HEK293 (cell line): ENCODE results near the gene HARBI1.

ENCODE experiments used
- GLIS2 ChIP-seq: fragments of 450-650 bp; formaldehyde crosslinking; IDR thresholded peaks from 2 replicates; pipeline ENCODE4 v1.5.1; 2016; ENCODE audit warnings: missing biosample characterization, missing genetic modification characterization
- HOXD13 ChIP-seq: sonication (generic); formaldehyde crosslinking; IDR thresholded peaks from 2 replicates; pipeline ENCODE4 v1.8.0; 2022; ENCODE audit warnings: missing genetic modification reagents, borderline replicate concordance
- SCRT1 ChIP-seq: fragments of 450-650 bp; formaldehyde crosslinking; IDR thresholded peaks from 2 replicates; pipeline ENCODE4 v1.5.1; 2016; ENCODE audit warnings: missing biosample characterization, missing genetic modification characterization, borderline replicate concordance
- TSHZ1 ChIP-seq: fragments of 450-650 bp; formaldehyde crosslinking; IDR thresholded peaks from 2 replicates; pipeline ENCODE4 v1.5.1; 2016; ENCODE audit warnings: missing biosample characterization, missing genetic modification characterization, borderline replicate concordance
- YY1 ChIP-seq: fragments of 450-650 bp; formaldehyde crosslinking; IDR thresholded peaks from 2 replicates; pipeline ENCODE4 v1.5.1; 2018; ENCODE audit warnings: missing biosample characterization, missing genetic modification characterization
- ZBTB26 ChIP-seq: fragments of 450-650 bp; formaldehyde crosslinking; optimal IDR thresholded peaks from 2 replicates; pipeline ENCODE3; 2016; ENCODE audit warnings: missing biosample characterization, mild to moderate bottlenecking, missing genetic modification characterization
- ZEB2 ChIP-seq: fragments of 450-650 bp; formaldehyde crosslinking; IDR thresholded peaks from 2 replicates; pipeline ENCODE4 v1.5.1; 2016; ENCODE audit warnings: missing biosample characterization, missing genetic modification characterization
- ZFP3 ChIP-seq: fragments of 450-650 bp; formaldehyde crosslinking; IDR thresholded peaks from 2 replicates; pipeline ENCODE4 v1.5.1; 2016; ENCODE audit warnings: low read depth, missing biosample characterization, missing genetic modification characterization
- ZFP69B ChIP-seq: fragments of 450-650 bp; formaldehyde crosslinking; IDR thresholded peaks from 2 replicates; pipeline ENCODE4 v1.5.1; 2016; ENCODE audit warnings: missing biosample characterization, missing genetic modification characterization
- ZNF175 ChIP-seq: fragments of 450-650 bp; formaldehyde crosslinking; IDR thresholded peaks from 2 replicates; pipeline ENCODE4 v1.5.1; 2016; ENCODE audit warnings: missing biosample characterization, missing genetic modification characterization
- ZNF19 ChIP-seq: fragments of 450-650 bp; formaldehyde crosslinking; IDR thresholded peaks from 2 replicates; pipeline ENCODE4; 2016; ENCODE audit warnings: missing biosample characterization, missing genetic modification characterization, low read depth
- ZNF2 ChIP-seq: fragments of 450-650 bp; formaldehyde crosslinking; IDR thresholded peaks from 2 replicates; pipeline ENCODE4 v1.5.1; 2016; ENCODE audit warnings: missing biosample characterization, missing genetic modification characterization
- ZNF202 ChIP-seq: fragments of 450-650 bp; formaldehyde crosslinking; IDR thresholded peaks from 2 replicates; pipeline ENCODE4 v1.5.1; 2016; ENCODE audit warnings: missing biosample characterization, missing genetic modification characterization, borderline replicate concordance
- ZNF24 ChIP-seq: fragments of 450-650 bp; formaldehyde crosslinking; IDR thresholded peaks from 2 replicates; pipeline ENCODE4 v1.5.1; 2016; ENCODE audit warnings: missing biosample characterization, missing genetic modification characterization
- ZNF280C ChIP-seq: fragments of 450-650 bp; formaldehyde crosslinking; IDR thresholded peaks from 2 replicates; pipeline ENCODE4 v1.5.1; 2016; ENCODE audit warnings: missing biosample characterization, missing genetic modification characterization
- ZNF324 ChIP-seq: fragments of 450-650 bp; formaldehyde crosslinking; IDR thresholded peaks from 2 replicates; pipeline ENCODE4 v1.5.1; 2016; ENCODE audit warnings: missing biosample characterization, missing genetic modification characterization
- ZNF341 ChIP-seq: fragments of 450-650 bp; formaldehyde crosslinking; IDR thresholded peaks from 2 replicates; pipeline ENCODE4; 2016; ENCODE audit warnings: low read depth, missing biosample characterization, missing genetic modification characterization
- ZNF391 ChIP-seq: fragments of 450-650 bp; formaldehyde crosslinking; IDR thresholded peaks from 2 replicates; pipeline ENCODE4 v1.5.1; 2016; ENCODE audit warnings: low read depth, missing biosample characterization, missing genetic modification characterization, borderline replicate concordance
- ZNF398 ChIP-seq: fragments of 450-650 bp; formaldehyde crosslinking; IDR thresholded peaks from 2 replicates; pipeline ENCODE4 v1.5.1; 2017; ENCODE audit warnings: missing biosample characterization, missing genetic modification characterization
- ZNF404 ChIP-seq: fragments of 450-650 bp; formaldehyde crosslinking; IDR thresholded peaks from 2 replicates; pipeline ENCODE4 v1.5.1; 2017; ENCODE audit warnings: missing biosample characterization, missing genetic modification characterization
- ZNF426 ChIP-seq: fragments of 450-650 bp; formaldehyde crosslinking; IDR thresholded peaks from 2 replicates; pipeline ENCODE4 v1.5.1; 2017; ENCODE audit warnings: missing biosample characterization, missing genetic modification characterization, mild to moderate bottlenecking, inconsistent platforms, moderate library complexity
- ZNF585B ChIP-seq: fragments of 450-650 bp; formaldehyde crosslinking; IDR thresholded peaks from 2 replicates; pipeline ENCODE4 v1.5.1; 2016; ENCODE audit warnings: missing biosample characterization, missing genetic modification characterization
- ZNF623 ChIP-seq: fragments of 450-650 bp; formaldehyde crosslinking; IDR thresholded peaks from 2 replicates; pipeline ENCODE4 v1.5.1; 2016; ENCODE audit warnings: missing biosample characterization, missing genetic modification characterization
- ZNF677 ChIP-seq: fragments of 450-650 bp; IDR thresholded peaks from 2 replicates; pipeline ENCODE4 v1.5.0; 2018; ENCODE audit warnings: missing biosample characterization, mild to moderate bottlenecking, missing genetic modification characterization, moderate library complexity
- ZNF704 ChIP-seq: fragments of 450-650 bp; formaldehyde crosslinking; IDR thresholded peaks from 2 replicates; pipeline ENCODE4 v1.5.1; 2016; ENCODE audit warnings: missing biosample characterization, missing genetic modification characterization
- ZNF747 ChIP-seq: fragments of 450-650 bp; formaldehyde crosslinking; IDR thresholded peaks from 2 replicates; pipeline ENCODE4 v1.5.1; 2016; ENCODE audit warnings: missing biosample characterization, missing genetic modification characterization
- ZNF785 ChIP-seq: fragments of 450-650 bp; formaldehyde crosslinking; IDR thresholded peaks from 2 replicates; pipeline ENCODE4 v1.5.1; 2016; ENCODE audit warnings: missing biosample characterization, missing genetic modification characterization
- TF ChIP-seq, protein P1 (sequence below): IDR thresholded peaks from 2 replicates; pipeline ENCODE4 v1.6.1; 2011; ENCODE audit warnings: mild to moderate bottlenecking, low read depth, low read length, borderline replicate concordance

The HARBI1 gene

DNA sequence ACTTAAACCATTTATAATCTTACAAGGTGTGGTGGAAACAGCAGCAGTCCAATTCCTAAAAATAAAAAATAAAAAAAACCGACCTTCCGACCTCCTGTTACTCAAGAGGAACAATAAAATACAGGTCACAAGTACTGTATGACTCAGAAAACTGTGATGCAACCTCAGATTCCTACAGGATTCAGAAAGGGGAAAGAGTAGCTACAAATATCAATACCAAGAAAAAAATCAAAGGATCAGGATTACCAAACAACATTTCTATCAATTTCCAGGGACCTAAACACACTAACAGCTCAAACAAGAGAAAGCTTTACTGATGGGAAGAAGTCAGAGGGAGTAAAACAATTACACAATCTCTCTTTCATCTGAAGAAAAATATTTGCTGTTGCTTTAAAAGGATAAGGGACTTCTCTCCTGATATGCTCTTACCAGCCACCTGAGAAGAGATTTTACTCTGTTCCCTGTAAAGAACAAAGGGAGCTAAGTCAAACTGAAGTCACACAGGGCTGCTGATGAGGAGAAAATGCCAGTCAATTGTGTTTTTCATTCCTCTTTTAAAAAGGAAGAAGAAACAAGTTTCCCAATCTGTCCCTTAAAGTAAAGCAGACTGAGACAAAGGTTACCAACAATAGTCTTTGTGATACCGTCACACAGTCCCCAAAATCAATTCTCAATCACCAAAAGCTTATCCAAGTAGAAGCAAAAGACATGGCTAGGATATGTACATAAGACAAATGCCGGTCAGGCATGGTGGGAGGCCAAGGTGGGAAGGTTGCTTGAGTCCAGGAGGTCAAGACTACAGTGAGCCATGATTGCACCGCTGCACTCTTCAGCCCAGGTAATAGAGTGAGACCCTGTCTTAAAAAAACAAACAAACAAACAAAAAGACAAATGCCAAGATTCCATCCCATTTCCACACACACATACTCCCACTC lies 62.5 kb downstream of the HARBI1 start (continued):
- no peak for TF ChIP-seq ZNF704 (tag by site-specific recombination)
- TF ChIP-seq ZNF398 (tag by site-specific recombination) = no peak
- peak; percentile 64 for TF ChIP-seq ZNF24
- no peak for TF ChIP-seq ZFP69B
- TF ChIP-seq ZNF623 = no peak
- no peak for TF ChIP-seq GLIS2 (tag by site-specific recombination)
- TF ChIP-seq HOXD13 (CRISPR knock-in tag) = no peak
- TF ChIP-seq ZNF585B (tag by site-specific recombination) = no peak
- no peak for TF ChIP-seq ZFP3 (tag by site-specific recombination)
- TF ChIP-seq ZNF19 (tag by site-specific recombination) = no peak
- no peak for TF ChIP-seq ZNF391 (tag by site-specific recombination)
- no peak for TF ChIP-seq YY1 (tag by site-specific recombination)
- peak; percentile 47; the same call in 1 of the 2 replicates for TF ChIP-seq ZNF324 (tag by site-specific recombination)
- TF ChIP-seq ZEB2 (tag by site-specific recombination) = peak; percentile 66; the same call in 1 of the 2 replicates
- TF ChIP-seq ZBTB26 (tag by site-specific recombination) = no peak
- no peak for TF ChIP-seq SCRT1 (tag by site-specific recombination)
- no peak for TF ChIP-seq ZNF2 (tag by site-specific recombination)
- no peak for TF ChIP-seq ZNF677 (tag by site-specific recombination)
- TF ChIP-seq ZNF404 = no peak
- TF ChIP-seq ZNF280C (tag by site-specific recombination) = no peak
- no peak for TF ChIP-seq ZNF175 (tag by site-specific recombination)
- TF ChIP-seq ZNF426 = no peak
- TF ChIP-seq, protein P1, sequence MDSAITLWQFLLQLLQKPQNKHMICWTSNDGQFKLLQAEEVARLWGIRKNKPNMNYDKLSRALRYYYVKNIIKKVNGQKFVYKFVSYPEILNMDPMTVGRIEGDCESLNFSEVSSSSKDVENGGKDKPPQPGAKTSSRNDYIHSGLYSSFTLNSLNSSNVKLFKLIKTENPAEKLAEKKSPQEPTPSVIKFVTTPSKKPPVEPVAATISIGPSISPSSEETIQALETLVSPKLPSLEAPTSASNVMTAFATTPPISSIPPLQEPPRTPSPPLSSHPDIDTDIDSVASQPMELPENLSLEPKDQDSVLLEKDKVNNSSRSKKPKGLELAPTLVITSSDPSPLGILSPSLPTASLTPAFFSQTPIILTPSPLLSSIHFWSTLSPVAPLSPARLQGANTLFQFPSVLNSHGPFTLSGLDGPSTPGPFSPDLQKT = no peak
- TF ChIP-seq ZNF341 = no peak
- no peak for TF ChIP-seq ZNF747 (tag by site-specific recombination)
- TF ChIP-seq ZNF202 (tag by site-specific recombination) = no peak
- no peak for TF ChIP-seq ZNF785 (tag by site-specific recombination)
- 0 out of 2 replicates have a peak, but pooled peaks have one; percentile 19 for TF ChIP-seq TSHZ1 (tag by site-specific recombination)
